GM18907 (cell line): ENCODE data around the gene FOXJ1.

Experiments used
- ATAC-seq: cut with Tn5 transposase; IDR thresholded peaks from one replicate; pipeline ENCODE4 v1.9.1; 2021; ENCODE audit warnings: mild to moderate bottlenecking, moderate library complexity; ENCODE audit not compliant: unreplicated experiment

FOXJ1 gene

GRCh38 chr17:76125391-76125675 lies 15.7 kb downstream of the FOXJ1 start:
- no peak for ATAC-seq

GRCh38 chr17:76124582-76125390 lies 16.3 kb downstream of the FOXJ1 start:
- ATAC-seq = no peak

- ATAC-seq = no peak
These were observed 17.1 kb downstream of the FOXJ1 start for GRCh38 chr17:76123749-76124581.

GRCh38 chr17:76123191-76123499 lies 17.9 kb downstream of the FOXJ1 start:
- no peak for ATAC-seq

- ATAC-seq = no peak
These were observed 18.4 kb downstream of the FOXJ1 start for GRCh38 chr17:76122431-76123190.

- ATAC-seq = peak; percentile 16
These were observed 19.1 kb downstream of the FOXJ1 start for GRCh38 chr17:76121932-76122430.

- ATAC-seq = no peak
These were observed 20.4 kb downstream of the FOXJ1 start for GRCh38 chr17:76120658-76121008.

- ATAC-seq = no peak
These were observed 21.4 kb downstream of the FOXJ1 start for GRCh38 chr17:76119409-76120371.

- no peak for ATAC-seq
These were observed 25.8 kb downstream of the FOXJ1 start for GRCh38 chr17:76115138-76115754.

GRCh38 chr17:76111956-76112355 lies 29.1 kb downstream of the FOXJ1 start:
- no peak for ATAC-seq

GRCh38 chr17:76107509-76107908 lies 33.5 kb downstream of the FOXJ1 start:
- ATAC-seq = no peak

- ATAC-seq = no peak
These were observed 34.3 kb downstream of the FOXJ1 start for GRCh38 chr17:76106703-76107102.

- no peak for ATAC-seq
These were observed 36.2 kb downstream of the FOXJ1 start for GRCh38 chr17:76104896-76105231.

- ATAC-seq = peak; percentile 4
These were observed 36.7 kb downstream of the FOXJ1 start for GRCh38 chr17:76104140-76104895.

- ATAC-seq = peak; percentile 78
These were observed 37.5 kb downstream of the FOXJ1 start, which contains the start of gene EXOC7 for GRCh38 chr17:76103274-76104139. Gene EXOC7, minus strand, starts transcription at chr17:76103787. Its CDS starts 95 bp downstream, at chr17:76103692.

- ATAC-seq = peak; percentile 16
These were observed 38.1 kb downstream of the FOXJ1 start for GRCh38 chr17:76102944-76103273.

GRCh38 chr17:76097716-76098295 lies 43.2 kb downstream of the FOXJ1 start:
- ATAC-seq = no peak

- no peak for ATAC-seq
These were observed 45.1 kb downstream of the FOXJ1 start for GRCh38 chr17:76095943-76096342.
